ENCODE results near the gene DMRTA2. TPM values are rescaled to one million over a fixed set of nuclear protein-coding genes. Genes with fewer than 3 reads are reported as not detected.

Gene DMRTA2
- total RNA-seq, result not detected
- long read RNA-seq, result 0 reads

DNA sequence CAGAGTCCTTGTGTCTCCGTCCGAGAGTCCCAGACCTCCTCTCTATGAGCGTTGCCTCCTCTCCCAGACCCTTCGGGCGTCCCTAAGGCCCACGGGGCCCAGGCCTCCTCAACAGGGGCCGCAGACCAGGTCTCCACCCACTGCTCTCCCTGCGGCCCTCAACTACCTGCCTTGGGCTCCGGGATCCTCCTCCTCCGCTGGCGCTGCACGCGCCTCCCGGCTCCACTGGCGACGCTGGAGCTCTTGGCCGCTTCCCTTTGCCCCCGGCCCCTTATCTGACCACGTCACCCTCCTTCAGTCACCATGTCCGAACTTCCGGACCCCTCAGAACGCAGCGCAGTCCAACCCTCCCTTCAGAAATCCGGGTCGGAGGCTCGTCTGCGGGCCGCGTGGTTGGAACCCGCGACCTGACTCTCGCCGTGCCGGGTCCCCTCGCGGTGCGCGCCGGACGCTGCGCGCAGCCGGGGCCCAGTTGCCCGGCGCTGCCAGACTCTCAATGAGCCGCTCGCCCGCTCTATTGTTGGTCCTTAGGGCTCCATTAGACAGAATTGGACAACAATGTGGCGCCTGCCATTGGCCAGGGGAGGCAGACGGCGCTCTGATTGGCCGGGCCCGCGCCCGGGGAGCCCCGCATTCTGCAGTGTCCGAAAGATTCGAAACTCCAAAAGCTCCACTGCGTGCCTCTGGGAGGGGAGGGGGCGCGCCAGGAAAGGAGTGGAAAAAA is at the start of gene DMRTA2:
Gene DMRTA2, minus strand, starts transcription at position 498 of the 724 bp plus-strand sequence. CDS start 1,907 bp downstream, outside the sequence.
- H3K4me1 ChIP-seq, result peaks cover 76% of the 10 kb centered on the region
- no peaks in the 10 kb centered on the region for H3K36me3 ChIP-seq
- TF ChIP-seq, protein P1, sequence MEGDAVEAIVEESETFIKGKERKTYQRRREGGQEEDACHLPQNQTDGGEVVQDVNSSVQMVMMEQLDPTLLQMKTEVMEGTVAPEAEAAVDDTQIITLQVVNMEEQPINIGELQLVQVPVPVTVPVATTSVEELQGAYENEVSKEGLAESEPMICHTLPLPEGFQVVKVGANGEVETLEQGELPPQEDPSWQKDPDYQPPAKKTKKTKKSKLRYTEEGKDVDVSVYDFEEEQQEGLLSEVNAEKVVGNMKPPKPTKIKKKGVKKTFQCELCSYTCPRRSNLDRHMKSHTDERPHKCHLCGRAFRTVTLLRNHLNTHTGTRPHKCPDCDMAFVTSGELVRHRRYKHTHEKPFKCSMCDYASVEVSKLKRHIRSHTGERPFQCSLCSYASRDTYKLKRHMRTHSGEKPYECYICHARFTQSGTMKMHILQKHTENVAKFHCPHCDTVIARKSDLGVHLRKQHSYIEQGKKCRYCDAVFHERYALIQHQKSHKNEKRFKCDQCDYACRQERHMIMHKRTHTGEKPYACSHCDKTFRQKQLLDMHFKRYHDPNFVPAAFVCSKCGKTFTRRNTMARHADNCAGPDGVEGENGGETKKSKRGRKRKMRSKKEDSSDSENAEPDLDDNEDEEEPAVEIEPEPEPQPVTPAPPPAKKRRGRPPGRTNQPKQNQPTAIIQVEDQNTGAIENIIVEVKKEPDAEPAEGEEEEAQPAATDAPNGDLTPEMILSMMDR (IDR thresholded peaks at IDR 0.05; ENCODE audit: borderline replicate concordance), result no peak
- no peak within 1 kb of the TSS for H3K27ac ChIP-seq (replicated peaks)
- peaks cover 100% of the 10 kb centered on the region for H3K27me3 ChIP-seq (ENCODE audit: low read depth)
- DNase-seq, result no peak
- peak within 1 kb of the TSS; percentile 56 for H3K4me3 ChIP-seq
- H3K9me3 ChIP-seq (replicated peaks), result no peaks in the 10 kb centered on the region
- intact Hi-C loops (cut with micrococcal nuclease), result no loop called here

DNA sequence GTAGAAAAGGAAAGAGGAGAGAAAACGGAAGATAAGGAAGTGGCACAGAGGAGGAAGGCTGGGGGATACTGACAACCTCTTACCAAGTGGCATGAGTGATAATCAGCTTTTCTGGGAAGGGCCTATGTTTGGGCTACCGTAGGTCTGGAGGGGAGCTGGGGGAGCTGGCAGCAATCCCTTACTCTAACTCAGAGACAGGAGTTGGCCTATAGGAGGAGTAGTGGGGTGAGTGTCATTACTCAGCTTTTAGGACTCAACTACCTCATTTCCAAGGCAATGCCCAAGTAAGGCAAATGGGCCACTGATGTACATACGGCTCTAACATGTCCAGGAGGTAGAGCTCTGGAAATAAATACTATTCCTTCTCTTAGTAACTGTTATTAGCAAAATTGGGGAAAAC is 48.7 kb upstream of the DMRTA2 start:
- no peak for DNase-seq
- Histone ChIP-seq H3K36me3 (peaks cover 41% of the 10 kb centered on the region), H3K9me3 (replicated peaks) (no peaks in the 10 kb centered on the region), H3K4me3 (no peak overlapping the region), H3K4me1 (no peaks in the 10 kb centered on the region), H3K27ac (replicated peaks) (no peak overlapping the region), H3K27me3 (ENCODE audit: low read depth) (no peaks in the 10 kb centered on the region)
- intact Hi-C loops (cut with micrococcal nuclease), result no loop called here
- TF ChIP-seq, protein P1 (IDR thresholded peaks at IDR 0.05; ENCODE audit: borderline replicate concordance), result no peak

GRCh38 chr1:50462964-50463363 is 39.7 kb upstream of the DMRTA2 start:
- TF ChIP-seq, protein P1 (IDR thresholded peaks at IDR 0.05; ENCODE audit: borderline replicate concordance), result no peak
- intact Hi-C loops (cut with micrococcal nuclease), result no loop called here
- no peak overlapping the region for H3K27ac ChIP-seq (replicated peaks)
- no peaks in the 10 kb centered on the region for H3K27me3 ChIP-seq (ENCODE audit: low read depth)
- no peak for DNase-seq
- H3K36me3 ChIP-seq, result peaks cover 14% of the 10 kb centered on the region
- H3K4me1 ChIP-seq, result no peaks in the 10 kb centered on the region
- no peaks in the 10 kb centered on the region for H3K9me3 ChIP-seq (replicated peaks)
- no peak overlapping the region for H3K4me3 ChIP-seq

GRCh38 chr1:50458507-50458906 is 35.3 kb upstream of the DMRTA2 start:
- DNase-seq, result no peak
- H3K36me3 ChIP-seq, result peaks cover 5% of the 10 kb centered on the region
- intact Hi-C loops (cut with micrococcal nuclease), result no loop called here
- TF ChIP-seq, protein P1 (IDR thresholded peaks at IDR 0.05; ENCODE audit: borderline replicate concordance), result no peak
- no peak overlapping the region for H3K4me3 ChIP-seq
- no peaks in the 10 kb centered on the region for H3K4me1 ChIP-seq
- no peaks in the 10 kb centered on the region for H3K9me3 ChIP-seq (replicated peaks)
- no peaks in the 10 kb centered on the region for H3K27me3 ChIP-seq (ENCODE audit: low read depth)
- H3K27ac ChIP-seq (replicated peaks), result no peak overlapping the region

- TF ChIP-seq, protein P1 (IDR thresholded peaks at IDR 0.05; ENCODE audit: borderline replicate concordance), result no peak
- Histone ChIP-seq H3K4me3 (no peak overlapping the region), H3K9me3 (replicated peaks) (no peaks in the 10 kb centered on the region), H3K27ac (replicated peaks) (no peak overlapping the region), H3K27me3 (ENCODE audit: low read depth) (no peaks in the 10 kb centered on the region), H3K4me1 (no peaks in the 10 kb centered on the region), H3K36me3 (peaks cover 13% of the 10 kb centered on the region)
- intact Hi-C loops (cut with micrococcal nuclease), result no loop called here
- no peak for DNase-seq
Measured at GRCh38 chr1:50454911-50455310, 31.7 kb upstream of the DMRTA2 start.
